ENCODE results near the gene GSTM1.

Gene GSTM1

GRCh38 chr1:109687641-109688499 lies at the start of gene GSTM1:
TSS of gene GSTM1 (plus strand) at chr1:109687817. CDS start at chr1:109687874, 57 bp downstream.
- DNase-seq: no peak

DNA sequence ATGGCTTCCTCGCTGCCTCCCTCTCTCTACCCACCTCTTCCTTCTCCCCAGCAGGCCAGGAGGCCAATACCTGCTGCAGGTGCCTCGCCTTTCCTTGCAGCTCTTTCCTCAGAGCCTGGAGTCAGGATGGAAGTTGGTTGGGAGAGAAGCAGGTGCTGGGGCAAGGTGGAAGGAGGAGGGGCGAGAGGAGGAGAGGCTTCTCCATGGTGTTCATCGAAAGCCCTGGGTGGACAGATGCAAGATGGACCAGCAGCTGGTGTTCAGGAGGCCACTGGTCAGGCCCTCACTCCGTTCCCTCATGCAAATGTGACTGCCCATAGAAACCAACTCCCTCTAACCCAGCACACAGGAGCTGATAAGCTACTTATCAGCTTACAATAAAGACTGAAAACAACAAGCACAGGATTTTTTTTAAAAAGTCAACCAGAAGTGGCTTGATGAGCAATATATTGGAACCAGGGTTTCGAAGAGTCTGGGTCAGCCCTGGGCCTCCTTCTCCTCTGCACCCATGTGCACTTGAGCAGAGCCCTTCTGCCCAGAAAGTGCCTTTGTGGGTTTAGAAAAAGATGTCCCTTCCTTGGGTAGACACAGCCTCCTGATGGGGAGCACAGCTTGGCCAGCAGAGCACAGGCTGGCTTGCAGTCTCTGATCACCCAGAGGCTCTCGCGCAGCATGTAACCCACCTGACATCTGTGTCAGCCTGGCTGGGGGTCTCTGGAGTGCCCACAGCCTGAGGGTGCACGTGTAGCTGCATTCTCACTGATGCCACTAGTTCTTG lies 48.4 kb upstream of the GSTM1 start:
- DNase-seq: no peak

GRCh38 chr1:109639841-109640184 lies 47.8 kb upstream of the GSTM1 start:
- no peak for DNase-seq

GRCh38 chr1:109640285-109640865 lies 47.2 kb upstream of the GSTM1 start:
- peak; percentile 93 for DNase-seq

- DNase-seq: no peak
Measured at GRCh38 chr1:109641078-109641740, 46.4 kb upstream of the GSTM1 start.

DNA sequence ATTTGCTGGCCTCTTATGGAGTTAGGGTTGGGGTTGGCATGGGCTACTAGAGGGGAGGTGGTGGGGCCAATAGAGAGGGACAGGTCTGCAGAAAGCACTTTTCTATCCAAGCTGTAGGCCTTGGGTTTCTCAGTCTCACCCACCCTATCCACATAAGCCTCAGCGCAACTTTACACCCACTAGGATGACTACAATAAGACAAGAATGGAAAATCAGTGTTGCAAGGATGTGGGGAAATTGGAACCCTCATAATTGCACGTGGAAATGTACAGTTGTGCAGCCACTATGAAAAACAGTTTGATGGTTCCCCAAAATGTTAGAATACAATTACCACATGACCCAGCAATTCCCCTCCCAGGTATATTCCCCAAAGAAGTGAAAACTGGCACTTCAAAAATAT lies 45.8 kb upstream of the GSTM1 start:
- no peak for DNase-seq

DNA sequence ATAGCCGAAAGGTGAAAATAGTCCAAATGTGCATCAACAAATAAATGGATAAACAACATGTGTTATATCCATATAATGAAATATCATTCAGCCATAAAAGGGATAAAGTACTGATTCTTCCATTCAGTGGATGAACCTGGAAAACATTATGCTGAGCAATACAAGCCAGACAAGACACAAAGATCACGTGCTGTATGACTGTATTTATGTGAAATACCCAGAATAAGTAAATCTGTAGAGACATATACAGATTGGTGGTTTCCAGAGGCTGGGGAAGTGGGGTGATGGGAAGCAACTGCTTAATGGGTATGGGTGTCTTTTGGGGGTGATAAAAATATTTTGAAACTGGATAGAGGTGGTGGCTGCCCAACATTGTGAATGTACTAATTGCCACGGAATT lies 45.0 kb upstream of the GSTM1 start:
- DNase-seq: no peak

DNA sequence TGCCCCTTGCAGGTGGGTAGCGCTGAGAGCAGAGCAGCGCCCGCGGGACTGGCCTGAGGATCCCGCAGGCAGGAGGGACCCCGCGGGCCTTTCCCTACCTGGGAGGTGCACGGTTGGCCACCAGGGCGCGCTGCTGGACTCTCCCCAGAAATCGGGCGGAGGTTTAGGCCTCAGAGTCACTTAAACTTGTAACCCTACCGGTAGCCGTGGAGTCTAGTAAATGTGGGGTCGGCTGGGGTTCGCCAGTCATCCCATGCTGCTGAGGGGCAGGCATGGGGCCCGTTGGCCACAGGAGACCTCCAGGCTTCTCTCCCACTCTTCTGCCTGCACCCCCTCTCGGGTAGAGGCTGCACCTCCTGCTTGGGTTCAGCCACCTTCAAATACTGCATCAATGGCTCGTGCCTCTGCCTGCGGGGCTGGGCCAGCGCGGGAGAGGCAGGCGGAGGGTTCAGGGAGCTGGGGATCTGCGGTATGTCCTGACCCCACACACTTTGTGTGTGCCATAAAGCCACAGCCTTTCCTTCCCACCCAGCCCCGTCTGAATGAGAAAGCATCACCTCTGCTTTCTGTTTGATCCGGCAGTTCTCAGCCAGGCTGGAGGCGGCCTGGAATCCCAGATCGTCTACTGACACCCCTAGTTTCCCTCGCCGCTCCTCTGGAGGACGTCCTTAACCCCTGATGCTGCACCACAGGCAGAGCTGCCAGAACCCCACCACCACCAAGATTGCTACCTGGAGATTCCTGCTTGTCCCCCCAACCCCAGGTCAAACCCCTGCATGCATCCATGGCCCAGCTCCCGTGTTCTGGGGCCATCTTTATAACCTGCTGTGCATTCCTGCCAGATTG lies 44.0 kb upstream of the GSTM1 start:
- DNase-seq: peak; percentile 90

DNA sequence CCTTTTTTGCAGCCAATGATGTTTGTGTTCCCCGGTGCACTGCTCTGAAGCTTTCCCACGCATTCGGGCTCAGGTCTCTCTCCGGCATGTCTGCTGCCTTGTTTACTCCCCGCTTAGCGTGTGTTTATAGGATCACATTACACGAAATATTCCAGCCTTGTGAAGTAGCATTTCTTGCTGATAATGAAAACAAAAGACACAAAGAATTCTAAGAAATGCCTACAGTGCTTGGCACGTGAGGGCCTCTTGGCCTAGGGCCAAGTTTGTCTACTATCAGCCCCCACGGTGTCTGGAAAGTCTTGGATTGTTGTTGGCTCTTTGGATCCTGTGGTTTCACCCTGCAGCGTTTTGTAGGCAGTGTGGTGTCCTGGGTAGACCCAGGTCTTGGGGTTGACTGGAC lies 42.9 kb upstream of the GSTM1 start:
- no peak for DNase-seq

DNA sequence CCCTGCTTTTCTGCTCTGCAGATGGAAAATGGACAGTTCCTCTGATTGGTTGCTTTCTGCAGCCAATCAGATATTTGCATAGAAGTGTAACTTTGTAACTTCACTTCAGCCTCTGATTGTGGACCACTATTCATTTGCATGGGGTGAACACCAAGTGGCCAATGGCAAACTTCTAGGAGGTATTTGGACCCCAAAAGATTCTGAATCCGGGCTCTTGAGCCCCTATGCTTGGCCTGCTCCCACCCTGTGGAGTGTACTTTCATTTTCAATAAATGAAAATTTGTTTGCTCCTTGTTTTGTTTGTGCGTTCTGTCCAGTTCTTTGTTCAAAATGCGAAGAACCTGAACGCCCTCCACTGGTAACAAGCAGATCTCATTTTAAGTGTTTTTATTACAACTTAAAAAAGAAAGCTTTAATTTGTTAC lies 38.1 kb upstream of the GSTM1 start:
- no peak for DNase-seq

GRCh38 chr1:109650609-109651008 lies 37.0 kb upstream of the GSTM1 start:
- DNase-seq: no peak

GRCh38 chr1:109652402-109652801 lies 35.2 kb upstream of the GSTM1 start:
- no peak for DNase-seq

- DNase-seq: no peak
Measured at GRCh38 chr1:109653306-109653705, 34.3 kb upstream of the GSTM1 start.

- no peak for DNase-seq
Measured at GRCh38 chr1:109654519-109654918, 33.1 kb upstream of the GSTM1 start.

GRCh38 chr1:109655615-109656519 lies 31.8 kb upstream of the GSTM1 start, which contains the start of gene GSTM4:
TSS of gene GSTM4 (plus strand) at chr1:109656099. CDS start at chr1:109656390, 291 bp downstream.
- peak; percentile 78 for DNase-seq

- no peak for DNase-seq
Measured at GRCh38 chr1:109657395-109657794, 30.2 kb upstream of the GSTM1 start.

DNA sequence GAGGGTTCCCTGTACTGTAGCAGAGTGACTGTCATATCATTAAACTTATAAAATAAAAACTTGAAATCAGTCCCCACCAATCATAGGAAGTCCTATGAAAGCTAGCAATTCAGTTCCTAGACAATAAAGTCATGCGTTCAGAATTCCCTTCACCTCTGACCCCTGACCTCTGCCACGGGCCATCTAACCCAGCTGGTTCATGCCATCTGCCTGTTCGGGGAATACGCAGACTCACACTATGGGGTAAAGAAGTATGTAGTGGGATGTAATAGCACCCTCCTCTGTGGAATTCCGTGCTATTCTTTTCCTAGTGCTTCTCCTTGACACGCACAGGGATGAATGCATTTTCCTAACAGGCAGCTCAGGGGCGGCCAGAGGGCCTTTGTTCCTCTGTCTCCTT lies 29.6 kb upstream of the GSTM1 start:
- no peak for DNase-seq

DNA sequence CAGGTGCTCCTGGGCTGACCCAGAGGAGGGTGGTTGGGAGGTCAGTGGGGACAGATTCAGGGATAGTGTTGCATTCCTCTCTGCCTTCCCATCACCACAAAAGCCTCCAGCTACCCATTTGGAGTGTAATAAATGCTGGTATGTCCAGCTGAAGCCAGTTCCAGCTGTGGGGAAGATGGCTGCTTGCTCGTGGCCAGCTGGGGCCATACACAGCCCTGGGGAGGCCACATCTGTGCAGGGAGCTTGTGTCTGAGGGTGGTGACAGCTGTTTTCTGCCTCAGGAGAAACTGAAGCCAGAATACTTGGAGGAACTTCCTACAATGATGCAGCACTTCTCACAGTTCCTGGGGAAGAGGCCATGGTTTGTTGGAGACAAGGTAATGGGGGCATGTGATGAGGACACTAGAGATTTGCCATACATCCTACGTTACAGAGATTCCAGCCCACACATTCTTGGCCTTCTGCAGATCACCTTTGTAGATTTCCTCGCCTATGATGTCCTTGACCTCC lies 29.0 kb upstream of the GSTM1 start:
- DNase-seq: no peak

DNA sequence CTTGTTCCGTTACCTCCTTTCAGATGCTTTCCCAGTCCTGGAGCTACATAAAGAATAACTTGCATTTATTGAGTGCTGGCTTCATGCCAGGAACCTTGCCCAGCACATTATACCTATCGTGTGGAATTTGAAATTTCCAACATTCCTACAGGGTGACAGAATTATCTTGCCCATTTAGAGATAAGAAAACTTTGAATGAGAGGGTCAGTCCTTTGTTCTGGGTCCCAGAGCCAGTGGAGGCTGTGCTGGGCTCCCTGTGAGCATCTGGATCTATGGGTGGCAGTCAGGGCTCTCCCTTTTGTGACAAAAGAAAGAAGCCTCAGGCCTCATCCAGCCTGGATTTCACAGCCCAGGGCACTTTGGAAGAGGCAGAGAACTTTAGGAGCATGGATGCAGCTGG lies 28.5 kb upstream of the GSTM1 start:
- DNase-seq: no peak

DNA sequence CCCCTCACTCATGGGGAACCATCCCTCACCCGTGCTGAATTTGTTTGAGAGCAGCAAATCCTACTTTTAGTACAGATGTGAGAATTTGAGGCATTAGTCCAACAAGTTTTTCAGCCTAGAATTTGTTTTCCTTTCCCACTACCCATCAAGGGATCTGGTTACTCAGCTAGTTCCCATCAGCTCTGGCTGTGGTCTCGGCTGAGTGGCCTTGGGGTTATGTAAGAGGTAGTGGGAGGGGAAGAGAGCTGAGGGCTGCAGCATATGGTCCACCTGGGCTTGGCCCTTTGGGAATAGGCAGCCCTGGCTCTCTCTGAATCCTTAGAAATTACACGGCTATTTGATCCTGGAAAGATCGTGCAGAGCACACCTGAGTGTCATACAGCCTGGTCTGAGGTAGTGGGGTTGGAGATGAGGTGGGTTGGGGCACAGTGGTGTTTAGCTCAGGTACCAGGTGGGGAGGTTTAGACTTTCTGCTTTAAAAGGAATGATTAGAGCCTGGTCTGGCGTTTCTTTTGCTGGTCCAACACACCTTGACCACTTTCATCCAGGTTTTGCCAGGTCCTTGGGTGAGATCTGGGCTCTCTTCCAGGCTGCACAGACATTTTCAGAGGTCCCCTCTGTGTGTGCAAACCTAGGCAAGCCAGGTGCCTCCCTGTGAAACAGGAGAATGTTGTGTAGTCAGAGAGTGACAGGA lies 27.5 kb upstream of the GSTM1 start:
- DNase-seq: no peak

Measured in CD4-positive, alpha-beta T cell treated with Interleukin-17A for 4 hours (primary cell).